Prostate gland (tissue), 2 donors: Measurements from ENCODE around the gene GGT5.
"Not testable (repeated sequence)": the region's sequence is repeated elsewhere in the genome, so short reads cannot be mapped to it uniquely, and the experiment has no call there.

Source experiments
- POLR2A ChIP-seq: fragments of 450-650 bp; IDR thresholded peaks from one replicate; pipeline ENCODE4 v1.6.1; 2016; ENCODE audit warnings: antibody characterized with exemption, mild to moderate bottlenecking
- POLR2AphosphoS5 ChIP-seq: sonication (generic); formaldehyde crosslinking; IDR thresholded peaks from one replicate; pipeline ENCODE4 v1.6.1; 2017; ENCODE audit warnings: antibody characterized with exemption
- TF ChIP-seq, protein P1 (sequence below), 4 experiments: fragments of 200-600 bp in 2 of 4; fragments of 450-650 bp in 2 of 4; sonication (generic) in 2 of 4; IDR thresholded peaks; 1 replicate in 3 of 4; 2 replicates in 1 of 4; pipeline ENCODE4 v1.5.1; 2016 to 2019; ENCODE audit warnings: antibody characterized with exemption in 4 of 4, mild to moderate bottlenecking in 2 of 4, moderate library complexity in 2 of 4

DNA sequence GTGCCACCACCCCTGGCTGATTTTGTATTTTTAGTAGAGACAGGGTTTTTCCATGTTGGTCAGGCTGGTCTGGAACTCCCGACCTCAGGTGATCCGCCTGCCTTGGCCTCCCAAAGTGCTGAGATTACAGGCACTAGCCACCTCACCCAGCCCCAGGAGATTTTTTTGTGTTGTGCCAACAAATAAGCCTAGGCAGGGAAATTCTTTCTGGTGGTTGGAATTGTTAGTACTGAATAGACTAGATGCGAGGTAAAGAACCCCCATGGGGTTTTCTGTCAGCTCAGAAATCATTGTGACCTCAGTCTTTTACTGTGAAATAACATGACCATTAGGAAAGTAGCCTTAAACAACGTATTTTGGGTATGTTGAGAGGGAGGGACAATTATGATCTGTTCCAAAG is 29.0 kb upstream of the GGT5 start:
- TF ChIP-seq, protein P1, sequence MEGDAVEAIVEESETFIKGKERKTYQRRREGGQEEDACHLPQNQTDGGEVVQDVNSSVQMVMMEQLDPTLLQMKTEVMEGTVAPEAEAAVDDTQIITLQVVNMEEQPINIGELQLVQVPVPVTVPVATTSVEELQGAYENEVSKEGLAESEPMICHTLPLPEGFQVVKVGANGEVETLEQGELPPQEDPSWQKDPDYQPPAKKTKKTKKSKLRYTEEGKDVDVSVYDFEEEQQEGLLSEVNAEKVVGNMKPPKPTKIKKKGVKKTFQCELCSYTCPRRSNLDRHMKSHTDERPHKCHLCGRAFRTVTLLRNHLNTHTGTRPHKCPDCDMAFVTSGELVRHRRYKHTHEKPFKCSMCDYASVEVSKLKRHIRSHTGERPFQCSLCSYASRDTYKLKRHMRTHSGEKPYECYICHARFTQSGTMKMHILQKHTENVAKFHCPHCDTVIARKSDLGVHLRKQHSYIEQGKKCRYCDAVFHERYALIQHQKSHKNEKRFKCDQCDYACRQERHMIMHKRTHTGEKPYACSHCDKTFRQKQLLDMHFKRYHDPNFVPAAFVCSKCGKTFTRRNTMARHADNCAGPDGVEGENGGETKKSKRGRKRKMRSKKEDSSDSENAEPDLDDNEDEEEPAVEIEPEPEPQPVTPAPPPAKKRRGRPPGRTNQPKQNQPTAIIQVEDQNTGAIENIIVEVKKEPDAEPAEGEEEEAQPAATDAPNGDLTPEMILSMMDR (IDR thresholded peaks at IDR 0.05), result not testable (repeated sequence)
- TF ChIP-seq POLR2AphosphoS5, POLR2A: not testable (repeated sequence)
